NCI-H1092 (cell line): ENCODE data around the gene FXN.

ENCODE experiments used
- DNase-seq: peaks from one replicate; lab custom pipeline; 2025; lab: John Stamatoyannopoulos, UW

Gene FXN

DNA sequence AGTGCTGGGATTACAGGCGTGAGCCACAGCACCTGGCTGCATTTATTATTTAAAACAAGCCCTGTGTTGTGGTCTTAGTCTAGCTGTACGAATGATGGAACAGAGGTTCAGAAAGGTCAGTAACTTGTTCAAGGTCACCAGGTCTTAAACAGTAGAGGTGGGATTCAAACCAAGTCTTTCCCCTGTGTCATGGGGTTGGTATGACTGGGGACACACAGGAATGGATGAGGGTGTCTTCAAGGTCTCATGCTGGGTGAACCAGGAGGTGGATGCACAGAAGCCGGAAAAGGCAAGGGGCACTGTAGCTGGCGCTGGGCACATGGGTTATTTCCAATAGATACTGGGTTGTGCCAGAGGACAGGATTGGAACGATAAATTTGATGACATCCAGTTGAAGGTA, 106.3 kb downstream of the FXN start:
- no peak for DNase-seq

DNA sequence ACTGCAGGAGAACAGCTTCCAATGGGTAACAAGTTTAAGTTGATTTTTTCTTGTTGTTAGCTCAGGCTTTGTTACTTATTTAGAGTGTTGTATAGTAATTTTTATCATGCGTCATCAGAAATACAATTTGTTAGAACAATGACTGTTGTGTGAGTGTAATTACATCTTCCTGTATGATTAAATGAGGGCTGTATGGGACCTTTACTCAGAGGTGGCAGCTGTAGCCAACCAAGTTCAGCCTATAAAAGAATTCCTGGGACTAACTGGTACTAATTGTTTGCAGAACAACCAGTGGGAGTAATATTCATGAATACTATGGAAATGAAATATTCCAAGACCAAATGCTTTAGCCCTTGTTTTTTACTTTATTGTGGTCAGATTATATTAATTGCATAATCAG, 107.7 kb downstream of the FXN start:
- DNase-seq, result no peak

DNA sequence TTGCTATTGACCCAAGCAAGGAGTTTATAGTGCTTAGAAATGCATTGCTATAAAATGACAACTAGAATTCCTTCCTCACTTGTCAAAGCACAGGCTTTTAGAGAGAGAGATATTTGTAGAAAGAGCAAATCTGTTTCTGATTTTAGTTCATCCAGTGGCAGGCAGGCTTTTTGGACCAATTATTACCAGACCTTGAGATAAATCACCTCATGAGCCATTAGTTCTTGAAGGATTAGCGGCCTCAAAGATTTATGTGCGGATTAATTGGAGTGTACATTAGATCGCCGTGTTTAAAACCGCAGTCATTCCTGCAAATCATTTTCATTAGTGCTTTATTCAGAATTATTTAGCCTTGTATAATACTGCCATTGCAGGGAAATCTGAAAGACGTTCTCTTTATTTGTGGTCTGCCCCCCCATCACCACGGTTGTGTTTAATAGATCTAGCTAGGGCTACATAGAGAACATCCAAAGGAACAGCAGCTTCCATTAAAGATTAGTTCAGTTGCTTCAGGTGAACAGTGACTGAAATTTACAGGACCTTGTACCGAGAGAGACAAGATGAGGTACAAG, 109.7 kb downstream of the FXN start:
- no peak for DNase-seq

DNA sequence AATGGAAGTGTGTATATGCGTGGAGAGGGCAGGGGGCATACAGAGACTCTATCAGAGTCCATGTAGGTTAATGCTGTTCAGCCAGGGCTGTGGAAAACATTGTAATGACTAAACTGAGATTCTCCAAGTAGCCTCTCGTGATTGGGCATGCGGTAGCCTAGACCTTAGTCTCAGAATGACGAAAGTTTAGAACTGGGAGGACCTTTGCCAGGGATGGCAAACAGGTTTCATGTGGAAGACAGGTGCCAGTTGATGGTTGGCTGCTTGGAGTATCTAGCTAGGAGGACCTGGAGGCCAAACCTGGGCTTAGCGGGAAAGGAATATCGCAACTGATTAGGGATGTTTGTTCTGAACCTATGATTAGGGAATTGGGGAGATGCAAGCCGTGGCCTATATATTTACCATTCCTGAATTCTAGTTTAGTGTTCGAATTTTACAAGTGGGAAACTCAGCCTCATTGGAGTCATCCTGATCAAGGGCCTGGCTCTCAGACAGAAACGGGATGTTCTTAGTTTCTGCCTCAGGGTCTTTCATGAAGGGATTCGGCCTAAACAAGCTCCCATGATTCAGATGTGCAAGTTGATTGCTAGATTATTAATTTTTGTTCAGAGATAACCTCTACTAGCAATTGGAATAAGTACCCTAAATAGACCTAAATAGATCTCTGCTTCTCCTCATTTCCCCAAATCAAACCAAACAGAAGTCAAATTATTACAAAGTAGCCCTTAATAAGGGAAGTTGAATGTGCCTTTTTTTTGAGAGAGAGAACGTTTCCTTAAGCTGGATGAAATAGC, 111.7 kb downstream of the FXN start:
- no peak for DNase-seq

DNA sequence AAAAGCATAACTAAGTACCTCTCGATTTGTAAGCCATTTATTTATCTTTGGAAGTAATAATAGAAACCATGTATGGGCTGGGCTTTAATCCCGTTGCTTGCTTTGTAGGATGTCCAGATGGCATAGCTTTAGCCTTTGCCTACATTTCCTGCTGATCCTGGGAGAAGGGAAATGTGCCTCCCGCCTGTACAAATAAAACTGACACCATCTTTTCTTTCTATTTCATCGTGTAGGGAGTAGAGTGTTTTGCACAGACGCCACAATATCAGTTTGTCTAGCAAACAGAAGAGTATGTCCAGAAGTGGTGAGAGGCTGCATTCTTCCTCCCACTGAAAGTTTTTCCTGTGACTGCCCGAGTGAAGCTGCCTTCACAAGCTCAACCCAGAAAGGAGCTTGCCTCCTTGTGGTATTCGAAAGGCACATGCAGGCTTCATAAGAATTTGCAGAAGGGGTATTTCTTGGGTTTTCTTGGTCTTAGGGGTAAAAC, 113.8 kb downstream of the FXN start:
- DNase-seq, result peak; percentile 10
